ENCODE measurements around the gene SVIL. TPM values are rescaled to one million over a fixed set of nuclear protein-coding genes. Genes with fewer than 3 reads are reported as not detected.
A peak's percentile ranks its signal among the peaks of the same experiment; 100 is the strongest.

SVIL gene
- total RNA-seq, 3 donors from 2014 or later (not counting 1 experiment from before 2014, with no cell fraction given): 24.9 to 57.2 (median 33.5) TPM

- intact Hi-C loops (cut with micrococcal nuclease): loop anchor here (2.0 kb wide), 2 partner anchors 31 to 871 kb away; no protein-coding TSS in a partner anchor
- H3K27ac ChIP-seq (ENCODE audit: low read length): peak overlapping the region; percentile 56
- DNase-seq (peak; percentile 35 to 73), ATAC-seq (peak; percentile 31 to 49 (median 45))
- Mint-ChIP-seq H3K4me3 (peak overlapping the region; percentile 82), H3K27me3 (ENCODE audit: low read depth in 2 of 2) (no peaks in the 10 kb centered on the region), H3K4me1 (peaks cover 55 to 67% of the 10 kb centered on the region in 2 donors), H3K9me3 (no peaks in the 10 kb centered on the region), H3K27ac (peak overlapping the region; percentile 86 to 92), H3K36me3 (no peaks in the 10 kb centered on the region)
- 32% methylated on average over 9 of the region's 9 CpGs for WGBS (ENCODE audit: insufficient coverage)
- no peak overlapping the region for H3K4me3 ChIP-seq (ENCODE audit: low read length)
- H3K36me3 ChIP-seq (ENCODE audit: control insufficient read depth, insufficient read depth, low read length): peaks cover 3% of the 10 kb centered on the region
- peaks cover 38% of the 10 kb centered on the region for H3K4me1 ChIP-seq (ENCODE audit: control insufficient read depth, insufficient read depth, low read length)
- TF ChIP-seq CTCF (IDR thresholded peaks at IDR 0.05): no peak
- peaks cover 5% of the 10 kb centered on the region for H3K9me3 ChIP-seq (ENCODE audit: control insufficient read depth, insufficient read depth, low read length)
- no peaks in the 10 kb centered on the region for H3K27me3 ChIP-seq (ENCODE audit: control insufficient read depth, insufficient read depth, low read length)
Measured at GRCh38 chr10:29657719-29658274, 23.0 kb upstream of the SVIL start.

GRCh38 chr10:29656451-29656992 is 21.8 kb upstream of the SVIL start:
- Mint-ChIP-seq H3K4me1 (peaks cover 49 to 69% of the 10 kb centered on the region in 2 donors), H3K27ac (peak overlapping the region in 1 of 2 donors; percentile 86), H3K4me3 (no peak overlapping the region), H3K36me3 (no peaks in the 10 kb centered on the region), H3K9me3 (no peaks in the 10 kb centered on the region), H3K27me3 (ENCODE audit: low read depth in 2 of 2) (no peaks in the 10 kb centered on the region)
- intact Hi-C loops (cut with micrococcal nuclease): no loop called here
- no peak for TF ChIP-seq CTCF (IDR thresholded peaks at IDR 0.05)
- peaks cover 38% of the 10 kb centered on the region for H3K4me1 ChIP-seq (ENCODE audit: control insufficient read depth, insufficient read depth, low read length)
- no peaks in the 10 kb centered on the region for H3K27me3 ChIP-seq (ENCODE audit: control insufficient read depth, insufficient read depth, low read length)
- no peak for DNase-seq
- no peak overlapping the region for H3K27ac ChIP-seq (ENCODE audit: low read length)
- ATAC-seq: no peak
- peaks cover 3% of the 10 kb centered on the region for H3K36me3 ChIP-seq (ENCODE audit: control insufficient read depth, insufficient read depth, low read length)
- WGBS (ENCODE audit: insufficient coverage): 100% methylated on average over 2 of the region's 2 CpGs
- no peak overlapping the region for H3K4me3 ChIP-seq (ENCODE audit: low read length)
- H3K9me3 ChIP-seq (ENCODE audit: control insufficient read depth, insufficient read depth, low read length): peaks cover 5% of the 10 kb centered on the region

GRCh38 chr10:29652192-29652591 is 17.4 kb upstream of the SVIL start:
- TF ChIP-seq CTCF (IDR thresholded peaks at IDR 0.05): no peak
- H3K27me3 ChIP-seq (ENCODE audit: control insufficient read depth, insufficient read depth, low read length): no peaks in the 10 kb centered on the region
- H3K4me1 ChIP-seq (ENCODE audit: control insufficient read depth, insufficient read depth, low read length): peaks cover 16% of the 10 kb centered on the region
- no peaks in the 10 kb centered on the region for H3K27me3 Mint-ChIP-seq (ENCODE audit: low read depth in 2 of 2)
- no peak overlapping the region for H3K27ac ChIP-seq (ENCODE audit: low read length)
- peaks cover 34 to 56% of the 10 kb centered on the region in 2 donors for H3K4me1 Mint-ChIP-seq
- 100% methylated on average over 2 of the region's 2 CpGs for WGBS (ENCODE audit: insufficient coverage)
- peak overlapping the region in 1 of 2 donors; percentile 0 for H3K27ac Mint-ChIP-seq
- ATAC-seq (no peak), DNase-seq (no peak)
- H3K9me3 Mint-ChIP-seq: no peaks in the 10 kb centered on the region
- H3K4me3 ChIP-seq (ENCODE audit: low read length): no peak overlapping the region
- H3K9me3 ChIP-seq (ENCODE audit: control insufficient read depth, insufficient read depth, low read length): peaks cover 5% of the 10 kb centered on the region
- H3K36me3 ChIP-seq (ENCODE audit: control insufficient read depth, insufficient read depth, low read length): peaks cover 3% of the 10 kb centered on the region
- no peak overlapping the region for H3K4me3 Mint-ChIP-seq
- intact Hi-C loops (cut with micrococcal nuclease): no loop called here
- H3K36me3 Mint-ChIP-seq: no peaks in the 10 kb centered on the region

Data from natural killer cell (primary cell).